ENCODE data around the gene TRIM9.

The TRIM9 gene

GRCh38 chr14:50985124-50985858 lies 109.6 kb downstream of the TRIM9 start:
- no peaks in the 10 kb centered on the region for H4K20me1 ChIP-seq (ENCODE audit: insufficient read depth, low read length)
- no peaks in the 10 kb centered on the region for H3K9me3 ChIP-seq (replicated peaks; ENCODE audit: insufficient read depth, low read length)
- no peaks in the 10 kb centered on the region for H3K27me3 ChIP-seq (replicated peaks; ENCODE audit: insufficient read depth, low read length)
- H3K4me3 ChIP-seq (ENCODE audit: low read length) = no peak overlapping the region
- no peaks in the 10 kb centered on the region for H3K4me1 ChIP-seq (ENCODE audit: low read length)
- H3K9ac ChIP-seq (ENCODE audit: low read length) = no peak overlapping the region
- H3K9me2 ChIP-seq (replicated peaks; ENCODE audit: insufficient read depth, low read length) = no peaks in the 10 kb centered on the region
- TF ChIP-seq EZH2 (optimal IDR thresholded peaks at IDR 0.05; ENCODE audit: low read depth, low read length) = no peak
- no peak for TF ChIP-seq EZH2phosphoT487 (IDR thresholded peaks at IDR 0.05; ENCODE audit: low read length)
- TF ChIP-seq CTCF (IDR thresholded peaks at IDR 0.05; ENCODE audit: low read length) = no peak
- H3K79me2 ChIP-seq (ENCODE audit: low read length) = no peaks in the 10 kb centered on the region
- no peak overlapping the region for H3K4me2 ChIP-seq (ENCODE audit: low read depth, low read length)
- H3F3A ChIP-seq (ENCODE audit: insufficient read depth, low read length) = no peaks in the 10 kb centered on the region
- no peak for DNase-seq
- no peak overlapping the region for H2AFZ ChIP-seq (ENCODE audit: low read length)
- H3K36me3 ChIP-seq (replicated peaks; ENCODE audit: insufficient read depth, low read length) = no peaks in the 10 kb centered on the region
- H3K27ac ChIP-seq (ENCODE audit: low read length) = no peak overlapping the region

GRCh38 chr14:50984036-50984710 lies 110.7 kb downstream of the TRIM9 start:
- Histone ChIP-seq H3K9me2 (replicated peaks; ENCODE audit: insufficient read depth, low read length) (no peaks in the 10 kb centered on the region), H3K4me1 (ENCODE audit: low read length) (no peaks in the 10 kb centered on the region), H3K27me3 (replicated peaks; ENCODE audit: insufficient read depth, low read length) (no peaks in the 10 kb centered on the region), H3F3A (ENCODE audit: insufficient read depth, low read length) (no peaks in the 10 kb centered on the region), H2AFZ (ENCODE audit: low read length) (no peak overlapping the region), H3K4me2 (ENCODE audit: low read depth, low read length) (no peak overlapping the region), H3K79me2 (ENCODE audit: low read length) (no peaks in the 10 kb centered on the region), H3K27ac (ENCODE audit: low read length) (no peak overlapping the region), H3K36me3 (replicated peaks; ENCODE audit: insufficient read depth, low read length) (no peaks in the 10 kb centered on the region), H3K4me3 (ENCODE audit: low read length) (no peak overlapping the region), H4K20me1 (ENCODE audit: insufficient read depth, low read length) (no peaks in the 10 kb centered on the region), H3K9me3 (replicated peaks; ENCODE audit: insufficient read depth, low read length) (no peaks in the 10 kb centered on the region), H3K9ac (ENCODE audit: low read length) (no peak overlapping the region)
- TF ChIP-seq EZH2 (optimal IDR thresholded peaks at IDR 0.05; ENCODE audit: low read depth, low read length) (no peak), CTCF (IDR thresholded peaks at IDR 0.05; ENCODE audit: low read length) (no peak), EZH2phosphoT487 (IDR thresholded peaks at IDR 0.05; ENCODE audit: low read length) (no peak)
- DNase-seq = no peak

GRCh38 chr14:50979941-50980850 lies 114.7 kb downstream of the TRIM9 start:
- Histone ChIP-seq H3K4me1 (ENCODE audit: low read length) (no peaks in the 10 kb centered on the region), H3K36me3 (replicated peaks; ENCODE audit: insufficient read depth, low read length) (no peaks in the 10 kb centered on the region), H3K9ac (ENCODE audit: low read length) (no peak overlapping the region), H3K4me2 (ENCODE audit: low read depth, low read length) (no peak overlapping the region), H3K4me3 (ENCODE audit: low read length) (no peak overlapping the region), H3K79me2 (ENCODE audit: low read length) (no peaks in the 10 kb centered on the region), H3K9me2 (replicated peaks; ENCODE audit: insufficient read depth, low read length) (no peaks in the 10 kb centered on the region), H2AFZ (ENCODE audit: low read length) (no peak overlapping the region), H3K27me3 (replicated peaks; ENCODE audit: insufficient read depth, low read length) (no peaks in the 10 kb centered on the region), H3F3A (ENCODE audit: insufficient read depth, low read length) (no peaks in the 10 kb centered on the region), H3K9me3 (replicated peaks; ENCODE audit: insufficient read depth, low read length) (no peaks in the 10 kb centered on the region), H4K20me1 (ENCODE audit: insufficient read depth, low read length) (no peaks in the 10 kb centered on the region), H3K27ac (ENCODE audit: low read length) (no peak overlapping the region)
- DNase-seq = no peak
- TF ChIP-seq EZH2phosphoT487 (IDR thresholded peaks at IDR 0.05; ENCODE audit: low read length) = no peak
- no peak for TF ChIP-seq EZH2 (optimal IDR thresholded peaks at IDR 0.05; ENCODE audit: low read depth, low read length)
- TF ChIP-seq CTCF (IDR thresholded peaks at IDR 0.05; ENCODE audit: low read length) = no peak
